Osteocyte (in vitro differentiated cells): ENCODE data around the gene C5orf34. TPM values are rescaled to one million over a fixed set of nuclear protein-coding genes. Genes with fewer than 3 reads are reported as not detected.
"Not testable (repeated sequence)": the region's sequence is repeated elsewhere in the genome, so short reads cannot be mapped to it uniquely, and the experiment has no call there.

Experiments
- DNase-seq: peaks from one replicate; pipeline ENCODE4 v3.0.0; 2021; ENCODE audit warnings: mixed read lengths; ENCODE audit not compliant: unreplicated experiment; ENCODE audit errors: extremely low spot score
- H3K27ac Mint-ChIP-seq: one replicate; pipeline ENCODE4 v1.8.0; 2021; ENCODE audit warnings: mild to moderate bottlenecking, mixed read lengths; ENCODE audit not compliant: unreplicated experiment
- H3K27me3 Mint-ChIP-seq: one replicate; pipeline ENCODE4 v1.8.0; 2021; ENCODE audit warnings: mixed read lengths; ENCODE audit not compliant: unreplicated experiment
- H3K36me3 Mint-ChIP-seq: one replicate; pipeline ENCODE4 v1.8.0; 2021; ENCODE audit warnings: mixed read lengths; ENCODE audit not compliant: unreplicated experiment
- H3K4me1 Mint-ChIP-seq: one replicate; pipeline ENCODE4 v1.8.0; 2021; ENCODE audit warnings: mixed read lengths; ENCODE audit not compliant: unreplicated experiment
- H3K4me3 Mint-ChIP-seq: one replicate; pipeline ENCODE4 v1.8.0; 2021; ENCODE audit warnings: mild to moderate bottlenecking, moderate library complexity, mixed read lengths; ENCODE audit not compliant: unreplicated experiment
- H3K9me3 Mint-ChIP-seq: one replicate; pipeline ENCODE4 v1.8.0; 2021; ENCODE audit warnings: mixed read lengths; ENCODE audit not compliant: unreplicated experiment
- CTCF ChIP-seq: fragments of 200-600 bp; sonication (generic); IDR thresholded peaks from 2 replicates; pipeline ENCODE4 v1.5.0; 2021; ENCODE audit warnings: antibody characterized with exemption, mild to moderate bottlenecking, moderate library complexity
- total RNA-seq: library from RNA; stranded (reverse); gene quantifications from 2 replicates; pipeline ENCODE4 v1.2.1, GENCODE V29; 2021

C5orf34 gene
- total RNA-seq, 1 donor from 2014 or later = 1.7 TPM

GRCh38 chr5:43483298-43484105 is 31.4 kb downstream of the C5orf34 start, which contains the start of gene TMEM267:
TMEM267 (minus strand) TSS chr5:43483865; CDS start chr5:43453969, 29,896 bp downstream.
- peak; percentile 95 for DNase-seq
- Mint-ChIP-seq H3K4me3 (peak within 1 kb of the TSS; percentile 89), H3K36me3 (peaks cover 3% of the 10 kb centered on the region), H3K4me1 (peaks cover 21% of the 10 kb centered on the region), H3K9me3 (no peaks in the 10 kb centered on the region), H3K27me3 (no peaks in the 10 kb centered on the region), H3K27ac (peak within 1 kb of the TSS; percentile 100)
- TF ChIP-seq CTCF = no peak

- H3K27me3 Mint-ChIP-seq = no peaks in the 10 kb centered on the region
- peak overlapping the region; percentile 89 for H3K4me3 Mint-ChIP-seq
- peaks cover 21% of the 10 kb centered on the region for H3K4me1 Mint-ChIP-seq
- no peak for DNase-seq
- TF ChIP-seq CTCF = no peak
- H3K9me3 Mint-ChIP-seq = no peaks in the 10 kb centered on the region
- H3K36me3 Mint-ChIP-seq = peaks cover 6% of the 10 kb centered on the region
- peak overlapping the region; percentile 100 for H3K27ac Mint-ChIP-seq
Observed at GRCh38 chr5:43482490-43483297, 32.3 kb downstream of the C5orf34 start.

GRCh38 chr5:43469671-43470391 is 45.1 kb downstream of the C5orf34 start:
- no peaks in the 10 kb centered on the region for H3K4me1 Mint-ChIP-seq

GRCh38 chr5:43467100-43467499 is 47.8 kb downstream of the C5orf34 start:
- TF ChIP-seq CTCF = no peak
- peaks cover 32% of the 10 kb centered on the region for H3K9me3 Mint-ChIP-seq
- peaks cover 52% of the 10 kb centered on the region for H3K36me3 Mint-ChIP-seq
- H3K4me3 Mint-ChIP-seq = no peak overlapping the region
- no peak overlapping the region for H3K27ac Mint-ChIP-seq
- H3K4me1 Mint-ChIP-seq = no peaks in the 10 kb centered on the region
- no peaks in the 10 kb centered on the region for H3K27me3 Mint-ChIP-seq
- no peak for DNase-seq

More at GRCh38 chr5:43469671-43470391, 45.1 kb downstream of the C5orf34 start:
- Mint-ChIP-seq H3K27me3 (no peaks in the 10 kb centered on the region), H3K27ac (no peak overlapping the region), H3K4me3 (no peak overlapping the region), H3K36me3 (peaks cover 65% of the 10 kb centered on the region), H3K9me3 (peaks cover 43% of the 10 kb centered on the region)
- TF ChIP-seq CTCF = no peak
- no peak for DNase-seq

- not testable (repeated sequence) for H3K4me1 Mint-ChIP-seq, H3K4me3 Mint-ChIP-seq, DNase-seq, H3K27ac Mint-ChIP-seq, H3K27me3 Mint-ChIP-seq
- Mint-ChIP-seq H3K9me3 (peaks cover 24% of the 10 kb centered on the region), H3K36me3 (peaks cover 41% of the 10 kb centered on the region)
Observed at GRCh38 chr5:43465455-43465854, 49.5 kb downstream of the C5orf34 start.
